Activated T-cell treated with anti-CD3 and anti-CD28 coated beads, Interleukin-2, amount 50 U/mL, for 1 hour (primary cell): ENCODE data around the gene EMILIN3.
"Not testable (repeated sequence)": the region's sequence is repeated elsewhere in the genome, so short reads cannot be mapped to it uniquely, and the experiment has no call there.

ENCODE experiments used
- DNase-seq: peaks from one replicate; pipeline ENCODE4 v3.0.0-alpha.2; 2020

EMILIN3 gene

DNA sequence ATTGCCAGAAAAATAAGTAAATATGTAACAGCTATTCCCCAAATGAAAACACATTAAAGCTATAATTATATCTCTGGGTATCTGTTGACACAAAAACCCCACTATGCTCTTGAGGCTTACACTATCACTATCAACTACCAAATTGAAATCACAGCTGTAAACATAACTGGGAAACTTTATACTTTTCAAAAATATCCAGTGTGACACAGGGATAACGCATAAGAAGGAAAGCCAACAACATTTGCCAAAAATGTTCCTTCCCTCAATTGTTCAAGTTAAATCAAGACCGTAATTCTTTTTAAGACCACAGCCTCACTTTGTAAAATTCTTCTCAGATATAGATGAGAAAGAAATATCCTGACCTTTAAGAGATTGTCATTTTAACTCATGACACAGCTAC is 52.2 kb downstream of the EMILIN3 start:
- DNase-seq: no peak

DNA sequence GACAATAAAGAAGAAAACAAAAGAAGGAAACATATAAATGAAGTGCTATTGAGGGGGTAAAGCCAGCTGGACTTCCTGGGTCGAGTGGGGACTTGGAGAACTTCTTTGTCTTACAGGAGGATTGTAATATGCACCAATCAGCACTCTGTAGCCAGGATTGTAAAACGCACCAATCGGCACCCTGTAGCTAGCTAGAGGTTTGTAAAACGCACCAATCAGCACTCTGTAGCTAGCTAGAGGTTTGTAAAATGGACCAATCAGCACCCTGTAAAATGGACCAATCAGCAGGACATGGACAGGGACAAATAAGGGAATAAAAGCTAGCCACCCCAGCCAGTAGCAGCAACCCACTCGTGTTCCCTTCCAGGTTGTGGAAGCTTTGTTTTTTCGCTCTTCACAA is 54.6 kb downstream of the EMILIN3 start:
- DNase-seq: not testable (repeated sequence)
